ENCODE data around the gene RPS3A.
"Not testable (repeated sequence)": the region's sequence is repeated elsewhere in the genome, so short reads cannot be mapped to it uniquely, and the experiment has no call there.

The RPS3A gene

DNA sequence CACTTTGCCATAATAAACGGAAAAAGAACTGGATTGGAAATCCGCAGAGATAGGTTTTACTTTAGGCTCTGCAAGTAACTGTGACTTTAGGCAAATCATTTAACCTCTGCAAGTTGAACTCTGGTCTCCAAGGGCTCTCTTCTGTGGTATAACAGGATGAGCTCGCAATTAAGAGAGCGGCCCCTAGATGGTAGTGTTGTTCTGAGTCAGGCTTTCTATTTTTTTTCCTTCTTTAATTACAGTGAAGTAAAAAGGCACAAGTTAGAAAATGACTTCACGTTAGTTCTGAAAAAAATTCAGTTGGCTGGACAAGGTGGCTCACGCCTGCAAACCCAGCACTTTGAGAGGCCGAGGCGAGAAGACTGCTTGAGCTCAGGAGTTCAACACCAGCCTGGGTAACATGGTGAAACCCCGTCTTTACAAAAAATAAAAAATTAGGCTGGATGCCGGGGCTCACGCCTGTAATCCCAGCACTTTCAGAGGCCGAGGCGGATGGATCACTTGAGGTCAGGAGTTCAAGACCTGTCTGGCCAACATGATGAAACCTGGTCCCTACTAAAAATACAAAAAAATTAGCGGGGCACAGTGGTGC lies 18.0 kb downstream of the RPS3A start:
- peak; percentile 51 for DNase-seq

DNA sequence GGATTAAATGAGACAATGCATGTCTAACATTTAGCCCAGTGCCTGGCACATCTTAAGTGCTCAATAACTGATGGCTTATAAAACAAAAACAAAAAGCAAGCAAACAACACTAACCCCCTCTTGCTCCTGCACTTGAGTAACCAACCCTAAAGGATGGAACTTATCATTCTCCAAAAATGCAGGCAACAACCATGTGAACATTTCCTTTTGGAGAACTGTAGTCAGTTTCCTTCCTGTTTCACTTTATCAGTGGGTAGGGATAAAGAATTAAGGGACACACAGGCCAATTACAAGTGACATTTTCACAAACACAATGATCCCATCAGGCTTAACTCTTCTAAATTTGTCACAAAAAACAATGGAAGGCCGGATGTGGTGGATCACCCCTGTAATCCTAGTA lies 30.4 kb downstream of the RPS3A start:
- no peak for DNase-seq

DNA sequence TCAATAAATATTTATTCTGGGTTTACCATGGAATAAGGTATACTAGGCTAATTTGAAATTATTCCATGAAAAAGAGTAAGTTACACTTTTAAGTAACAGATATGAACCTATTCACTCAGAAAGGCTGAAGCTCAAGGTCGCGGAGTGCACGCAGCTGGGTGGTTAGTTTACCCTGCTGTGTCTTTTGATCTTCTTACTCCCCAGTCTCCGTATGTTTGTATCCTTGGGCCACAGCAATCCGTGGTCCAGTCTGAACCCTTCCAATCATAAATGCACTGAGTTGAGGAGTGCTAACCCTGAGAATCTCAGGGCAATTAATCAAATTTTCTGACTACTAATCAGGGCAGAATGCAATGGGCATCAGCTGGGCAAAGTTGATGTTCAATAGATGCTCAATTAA lies 33.9 kb downstream of the RPS3A start:
- DNase-seq: no peak

DNA sequence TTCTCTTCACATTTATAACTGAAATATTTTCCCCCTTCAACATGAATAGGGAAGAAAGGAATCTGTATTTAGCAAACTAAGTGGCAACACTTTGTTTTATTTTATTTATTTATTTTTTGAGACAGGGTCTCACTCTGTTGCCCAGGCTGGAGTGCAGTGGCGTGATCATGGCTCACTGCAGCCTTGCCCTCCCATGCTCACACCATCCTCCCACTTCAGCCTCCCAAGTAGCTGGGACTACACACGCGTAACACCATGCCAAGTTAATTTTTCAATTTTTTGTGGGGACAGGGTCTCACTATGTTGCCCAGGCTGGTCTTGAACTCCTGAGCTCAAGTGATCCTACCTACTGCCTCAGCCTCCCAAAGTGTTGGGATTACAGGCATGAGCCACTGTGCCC lies 36.6 kb downstream of the RPS3A start:
- DNase-seq: not testable (repeated sequence)

DNA sequence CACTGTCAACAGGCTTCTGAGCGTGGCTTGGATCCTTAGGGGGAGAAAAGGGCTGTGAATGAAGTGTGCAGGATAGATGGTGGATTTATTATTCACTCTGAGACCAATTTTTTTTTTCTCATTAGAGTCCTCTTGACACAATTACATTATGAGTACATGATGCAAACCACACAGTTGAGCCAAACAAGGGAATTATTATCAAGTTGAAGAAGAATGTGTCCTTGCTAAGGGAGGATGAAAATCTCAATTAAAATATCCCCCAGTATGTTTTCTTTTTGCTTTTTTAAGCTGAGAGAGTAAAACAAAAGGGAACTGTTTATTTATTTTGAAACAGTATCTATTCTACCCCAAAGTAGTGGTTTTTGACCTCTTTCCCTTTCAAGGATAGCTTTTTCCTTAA lies 40.4 kb downstream of the RPS3A start:
- DNase-seq: no peak

DNA sequence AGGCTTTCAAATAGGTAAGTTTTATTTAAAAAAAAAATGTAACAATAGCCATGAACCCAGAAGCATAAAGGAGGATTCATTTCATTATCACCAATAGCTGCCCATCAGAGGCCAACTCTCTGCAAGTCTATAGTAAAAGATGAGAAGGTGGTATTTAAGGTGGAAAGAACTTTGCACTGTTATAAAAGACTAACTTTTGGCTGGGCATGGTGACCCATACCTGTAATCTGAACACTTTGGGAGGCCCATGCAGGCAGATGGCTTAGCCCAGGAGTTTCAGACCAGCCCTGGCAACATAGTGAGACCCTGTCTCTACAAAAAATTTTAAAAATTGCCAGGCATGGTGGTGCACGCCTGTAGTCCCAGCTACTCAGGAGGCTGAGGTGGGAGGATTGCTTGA lies 43.3 kb downstream of the RPS3A start:
- DNase-seq: no peak

- no peak for DNase-seq
Observed at GRCh38 chr4:151143162-151143561, 43.7 kb downstream of the RPS3A start.

- no peak for DNase-seq
Observed at GRCh38 chr4:151143811-151144210, 44.4 kb downstream of the RPS3A start.

- DNase-seq: no peak
Observed at GRCh38 chr4:151144329-151145072, 45.1 kb downstream of the RPS3A start.

GRCh38 chr4:151147000-151147399 lies 47.6 kb downstream of the RPS3A start:
- DNase-seq: no peak

GRCh38 chr4:151148261-151148660 lies 48.8 kb downstream of the RPS3A start:
- no peak for DNase-seq

- DNase-seq: no peak
Observed at GRCh38 chr4:151150821-151151580, 51.6 kb downstream of the RPS3A start.

- DNase-seq: no peak
Observed at GRCh38 chr4:151152028-151152427, 52.6 kb downstream of the RPS3A start.

- no peak for DNase-seq
Observed at GRCh38 chr4:151153585-151153984, 54.2 kb downstream of the RPS3A start.

Measured in RPMI8226 (cell line).